ENCODE measurements around the gene KIF23.

GRCh38 chr15:69462030-69462492 is 47.9 kb downstream of the KIF23 start:
- TF ChIP-seq CTCF (optimal IDR thresholded peaks at IDR 0.05 in 1 of 3, IDR thresholded peaks at IDR 0.05 in 1 of 3, conservative IDR thresholded peaks at IDR 0.05 in 1 of 3; ENCODE audit: extremely low read depth in 1 of 3, insufficient read depth in 2 of 3, low read length in 3 of 3) = no peak
- TF ChIP-seq EZH2 (IDR thresholded peaks at IDR 0.05; ENCODE audit: low read length) = no peak
